Heart left ventricle (tissue), 16 donors: Measurements from ENCODE around the gene RPL7A. TPM values are rescaled to one million over a fixed set of nuclear protein-coding genes. Genes with fewer than 3 reads are reported as not detected.

Experiments
- ATAC-seq, 4 donors: fragments of 200-7000 bp; cut with Tn5 transposase; one replicate each; pipeline ENCODE4 v1.9.1; 2020 to 2022; ENCODE audit warnings: moderate library complexity in 4 of 4, mild to moderate bottlenecking in 3 of 4, moderate number of reproducible peaks in 1 of 4
- DNase-seq, 5 donors: peaks; one replicate each; pipeline ENCODE4 v3.0.0-alpha.2; 2020
- H3K27ac ChIP-seq, 12 donors: fragments of 200-600 bp; sonication (generic) in 4 of 12; one replicate each; pipeline versions ENCODE4 v1.5.0 to v1.8.0; 2016 to 2022; ENCODE audit warnings: mild to moderate bottlenecking in 2 of 12
- H3K27me3 ChIP-seq, 9 donors: fragments of 200-600 bp; sonication (generic) in 2 of 9; one replicate each; pipeline versions ENCODE4 v1.5.1 to v1.8.0; 2016 to 2022; ENCODE audit warnings: mild to moderate bottlenecking in 3 of 9
- H3K36me3 ChIP-seq, 9 donors: fragments of 200-600 bp; sonication (generic) in 2 of 9; one replicate each; pipeline versions ENCODE4 v1.5.0 to v1.8.0; 2018 to 2022; ENCODE audit warnings: mild to moderate bottlenecking in 2 of 9
- H3K4me1 ChIP-seq, 12 donors: fragments of 200-600 bp; sonication (generic) in 4 of 12; one replicate each; pipeline versions ENCODE4 v1.5.0 to v1.8.0; 2016 to 2022; ENCODE audit warnings: mild to moderate bottlenecking in 3 of 12
- H3K4me3 ChIP-seq, 12 donors: fragments of 200-600 bp; sonication (generic) in 4 of 12; one replicate each; pipeline versions ENCODE4 v1.5.0 to v1.8.0; 2017 to 2022; ENCODE audit warnings: mild to moderate bottlenecking in 9 of 12, moderate library complexity in 4 of 12
- H3K9me3 ChIP-seq, 12 donors: fragments of 200-600 bp; sonication (generic) in 4 of 12; one replicate each; pipeline versions ENCODE4 v1.5.0 to v1.8.0; 2016 to 2022; ENCODE audit warnings: mild to moderate bottlenecking in 1 of 12
- POLR2A ChIP-seq, 2 donors: fragments of 450-650 bp; IDR thresholded peaks; one replicate each; pipeline ENCODE4 v1.6.1; 2017; ENCODE audit warnings: antibody characterized with exemption in 2 of 2, mild to moderate bottlenecking in 2 of 2, moderate library complexity in 2 of 2
- WGBS, 4 donors: extraction: QIAGEN DNeasy Blood & Tissue Kit in 2 of 4; methylation state at CpG; one replicate each; pipeline versions ENCODE4 v1.1.5 to v1.1.7; 2013 to 2018; 5-methylcytosine and 5-hydroxymethylcytosine counted together
- intact Hi-C, 10 donors: fragments of 100-400 bp; cut with DNase I; formaldehyde crosslinking; loops; one replicate each; pipeline versions ENCODE4 v1.11.1 to v1.14.2; 2022
- polyA plus RNA-seq, 2 donors: library from polyadenylated mRNA; stranded (reverse); fragments of 200-250 nt; gene quantifications; one replicate each; pipeline ENCODE4 v1.2.3, GENCODE V29; 2013
- total RNA-seq, 9 donors: library from RNA; depleted of rRNA in 2 of 9; stranded (reverse); fragments of >200 nt in 2 of 9; fragmentation: NEBNext Ultra II Directional in 3 of 9; extraction: Animal tissue kit (Norgen Biotek cat#: 25700) in 3 of 9; gene quantifications; one replicate each; pipeline versions ENCODE4 v1.1.0 to v1.2.4, GENCODE V29; 2016 to 2023
- TF ChIP-seq, protein P1 (sequence below), 12 donors: fragments of 200-600 bp; sonication (generic) in 4 of 12; IDR thresholded peaks; one replicate each; pipeline versions ENCODE4 v1.5.0 to v1.8.0; 2018 to 2022; ENCODE audit warnings: antibody characterized with exemption in 12 of 12, mild to moderate bottlenecking in 5 of 12
- donor health status: ischemic (EF 13 %, LVEDD 7.1; RV severe dilation, severe dysfunction).
- donor health status: healthy with polysubstance abuse.
- donor health status: DM: no; HTN: yes; CAD: no.
- donor health status: DM: no; HTN: no; CAD: no.
- donor health status: ischemic (EF 25% LVEDD 6.9; RV normal size, moderate dysfunction).
- donor health status: ischemic (EF 25% LVEDD 5.7; RV mildly dilated, moderate dysfunction).
- donor health status: healthy.
- donor health status: DM: yes; HTN: yes; CAD: no.
- donor health status: ischemic (EF 35%, LVEDD 5.7; RV mildly dilated, moderate dysfunction).
- donor health status: nonischemic (EF 11% LVEDD 7.7; RV severe dilation, severe dysfunction).
- donor health status: DM: yes; HTN: yes; CAD: no.
- donor health status: PGD.
- donor health status: ischemic (EF 29% LVEDD 5.4; RV normal size, mild dysfunction).
- donor health status: nonischemic (EF 23%, LVEDD 6.1; RV moderate dilation, normal function).

Gene RPL7A
- total and polyA plus RNA-seq, 11 donors = 845 to 2,727 (median 1,045) TPM

DNA sequence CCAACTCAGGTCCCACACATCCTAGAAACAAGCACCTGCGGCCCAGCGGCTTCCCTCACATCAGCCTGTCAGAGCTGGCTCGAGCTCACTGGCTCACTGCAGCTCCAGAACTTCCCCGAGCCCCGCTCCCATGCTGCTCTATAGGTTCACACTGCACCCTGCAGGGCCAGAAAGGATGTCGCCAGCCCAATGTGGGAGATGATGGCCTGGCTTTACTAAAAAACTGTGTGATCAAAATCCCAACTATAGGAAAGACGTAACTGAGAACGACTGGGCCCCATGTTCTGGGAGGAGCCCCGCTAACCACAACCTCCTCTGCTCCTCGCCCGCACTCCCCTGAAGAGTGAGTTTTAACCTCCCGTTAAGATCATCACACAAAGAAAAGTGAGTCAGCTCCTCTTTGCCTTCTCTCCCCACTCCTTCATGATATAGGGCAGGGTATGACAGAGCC is 23.3 kb downstream of the RPL7A start:
- H3K27me3 ChIP-seq = no peaks in the 10 kb centered on the region
- peaks cover 0 to 60% (median 27%) of the 10 kb centered on the region in 9 donors for H3K36me3 ChIP-seq
- peak overlapping the region in 3 of 12 donors; percentile 19 to 78 (median 30) for H3K27ac ChIP-seq
- intact Hi-C loops = no loop called here
- DNase-seq = no peak
- WGBS, 4 donors = 66 to 78% (median 69%) methylated on average over 12 of the region's 12 CpGs
- H3K4me1 ChIP-seq = peaks cover 3 to 86% (median 72%) of the 10 kb centered on the region in 12 donors
- peak overlapping the region in 2 of 12 donors; percentile 10 to 23 for H3K4me3 ChIP-seq
- no peaks in the 10 kb centered on the region for H3K9me3 ChIP-seq
- ATAC-seq = no peak
- TF ChIP-seq, protein P1, sequence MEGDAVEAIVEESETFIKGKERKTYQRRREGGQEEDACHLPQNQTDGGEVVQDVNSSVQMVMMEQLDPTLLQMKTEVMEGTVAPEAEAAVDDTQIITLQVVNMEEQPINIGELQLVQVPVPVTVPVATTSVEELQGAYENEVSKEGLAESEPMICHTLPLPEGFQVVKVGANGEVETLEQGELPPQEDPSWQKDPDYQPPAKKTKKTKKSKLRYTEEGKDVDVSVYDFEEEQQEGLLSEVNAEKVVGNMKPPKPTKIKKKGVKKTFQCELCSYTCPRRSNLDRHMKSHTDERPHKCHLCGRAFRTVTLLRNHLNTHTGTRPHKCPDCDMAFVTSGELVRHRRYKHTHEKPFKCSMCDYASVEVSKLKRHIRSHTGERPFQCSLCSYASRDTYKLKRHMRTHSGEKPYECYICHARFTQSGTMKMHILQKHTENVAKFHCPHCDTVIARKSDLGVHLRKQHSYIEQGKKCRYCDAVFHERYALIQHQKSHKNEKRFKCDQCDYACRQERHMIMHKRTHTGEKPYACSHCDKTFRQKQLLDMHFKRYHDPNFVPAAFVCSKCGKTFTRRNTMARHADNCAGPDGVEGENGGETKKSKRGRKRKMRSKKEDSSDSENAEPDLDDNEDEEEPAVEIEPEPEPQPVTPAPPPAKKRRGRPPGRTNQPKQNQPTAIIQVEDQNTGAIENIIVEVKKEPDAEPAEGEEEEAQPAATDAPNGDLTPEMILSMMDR (IDR thresholded peaks at IDR 0.05) = no peak
- no peak for TF ChIP-seq POLR2A (IDR thresholded peaks at IDR 0.05)

DNA sequence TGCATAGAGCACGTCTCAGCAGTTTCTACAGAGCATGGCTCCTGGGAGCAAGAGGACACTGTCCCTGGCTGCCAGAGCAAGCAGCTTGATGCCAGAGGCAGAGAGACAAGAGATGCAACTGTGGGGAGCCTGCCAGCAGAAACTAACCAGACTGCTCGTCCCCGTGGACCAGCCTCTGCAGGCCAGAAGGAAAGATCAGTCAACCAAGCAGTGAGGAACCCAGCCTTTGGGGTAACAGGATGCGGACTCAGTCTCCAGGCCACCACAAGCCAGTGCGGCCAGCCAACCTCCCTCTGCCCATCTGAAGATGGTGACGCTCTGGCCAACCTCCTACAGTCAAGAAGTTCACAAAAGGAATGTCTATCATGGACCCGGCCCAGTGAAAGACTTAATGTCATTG is 24.1 kb downstream of the RPL7A start:
- Histone ChIP-seq H3K27me3 (no peaks in the 10 kb centered on the region), H3K36me3 (peaks cover 0 to 52% (median 18%) of the 10 kb centered on the region in 9 donors), H3K9me3 (peaks cover 0 to under 1% (median 0%) of the 10 kb centered on the region in 12 donors), H3K27ac (peak overlapping the region in 1 of 12 donors; percentile 78), H3K4me3 (peak overlapping the region in 2 of 12 donors; percentile 9 to 23), H3K4me1 (peaks cover 3 to 87% (median 74%) of the 10 kb centered on the region in 12 donors)
- DNase-seq = no peak
- WGBS, 4 donors = 65 to 83% (median 67%) methylated on average over 5 to 7 of the region's 7 CpGs
- TF ChIP-seq, protein P1 (IDR thresholded peaks at IDR 0.05) = no peak
- no peak for TF ChIP-seq POLR2A (IDR thresholded peaks at IDR 0.05)
- intact Hi-C loops = no loop called here
- no peak for ATAC-seq

DNA sequence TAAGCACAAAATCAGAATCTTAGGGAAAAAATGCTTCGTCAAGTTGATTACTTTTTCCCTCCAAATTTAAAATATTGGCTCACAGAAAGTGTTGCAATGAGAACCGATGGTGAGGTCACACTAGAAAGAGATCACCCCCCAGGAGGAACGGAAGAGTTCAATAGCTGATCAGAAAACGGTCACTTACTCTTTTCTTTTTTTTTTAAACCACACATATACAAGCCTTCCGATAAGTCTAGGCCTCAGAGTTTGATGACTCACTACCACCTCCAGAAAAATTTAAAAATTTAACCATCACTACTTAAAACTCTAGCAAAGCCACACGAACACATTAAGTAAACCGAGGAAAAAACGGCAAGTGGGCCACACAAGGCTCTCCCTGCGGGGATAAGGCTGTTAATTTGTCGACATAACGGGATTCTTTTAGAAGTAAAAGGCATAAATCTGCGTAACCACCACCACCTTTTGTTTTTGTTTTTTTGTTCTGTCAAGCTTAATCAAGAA is 26.6 kb downstream of the RPL7A start:
- Histone ChIP-seq H3K36me3 (peaks cover 0 to 27% (median 15%) of the 10 kb centered on the region in 9 donors), H3K4me1 (peaks cover 3 to 62% (median 50%) of the 10 kb centered on the region in 12 donors), H3K9me3 (peaks cover 0 to 10% (median 0%) of the 10 kb centered on the region in 12 donors), H3K27me3 (no peaks in the 10 kb centered on the region), H3K4me3 (peak overlapping the region; percentile 75 to 100 (median 94)), H3K27ac (peak overlapping the region in 10 of 12 donors; percentile 83 to 98 (median 94))
- DNase-seq (no peak), ATAC-seq (no peak)
- 23 to 36% (median 29%) methylated on average over 12 of the region's 12 CpGs for WGBS, 4 donors
- TF ChIP-seq, protein P1 (IDR thresholded peaks at IDR 0.05) = no peak
- no peak for TF ChIP-seq POLR2A (IDR thresholded peaks at IDR 0.05)
- intact Hi-C loops = loop anchor here in 3 of 10 donors (2.0 to 5.0 kb wide), 3 partner anchors 37 to 43 kb away; partner anchors contain the start of genes SURF6 (in 3 of the 3) and REXO4 (in 1 of the 3)

DNA sequence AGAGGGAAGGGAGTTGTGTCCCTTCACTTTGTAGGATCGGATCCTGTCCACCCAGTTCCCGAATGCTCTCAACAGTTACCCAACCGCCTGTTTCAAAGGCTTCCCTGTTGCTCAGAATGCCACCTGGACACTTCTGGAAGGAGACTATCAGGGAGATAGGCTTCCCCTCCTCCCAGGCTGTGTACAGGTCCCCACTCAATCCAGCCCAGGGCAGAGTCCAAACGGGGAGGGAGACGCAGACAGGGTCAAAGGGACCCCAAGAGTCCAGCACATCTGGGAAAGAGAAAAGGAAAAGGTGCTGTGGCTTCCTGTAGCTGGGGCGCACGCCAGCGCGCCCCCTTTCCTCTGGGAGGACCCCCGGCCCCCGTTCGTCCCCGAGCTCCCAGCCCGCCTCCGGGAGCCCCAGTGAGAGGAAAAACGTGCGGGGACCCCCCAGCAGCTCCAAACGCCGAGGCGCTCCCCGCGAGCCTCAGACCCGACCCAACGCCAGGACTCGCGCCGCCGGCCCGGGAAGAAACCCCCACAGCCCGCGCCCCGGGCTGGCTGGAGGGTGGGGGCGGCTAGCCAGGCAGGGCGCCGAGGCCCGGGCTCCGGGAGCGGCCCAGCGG is 27.2 kb downstream of the RPL7A start:
- Histone ChIP-seq H3K36me3 (peaks cover 0 to 22% (median 10%) of the 10 kb centered on the region in 9 donors), H3K9me3 (peaks cover 0 to 10% (median 0%) of the 10 kb centered on the region in 12 donors), H3K4me3 (peak overlapping the region; percentile 75 to 100 (median 94)), H3K27ac (peak overlapping the region; percentile 83 to 98 (median 94)), H3K4me1 (peaks cover 3 to 58% (median 46%) of the 10 kb centered on the region in 12 donors), H3K27me3 (no peaks in the 10 kb centered on the region)
- DNase-seq = no peak
- intact Hi-C loops = loop anchor here in 3 of 10 donors (2.0 to 5.0 kb wide), 3 partner anchors 38 to 42 kb away; partner anchors contain the start of genes SURF6 (in 3 of the 3) and REXO4 (in 1 of the 3)
- TF ChIP-seq POLR2A (IDR thresholded peaks at IDR 0.05) = no peak
- TF ChIP-seq, protein P1 (IDR thresholded peaks at IDR 0.05) = no peak
- 0 to 1% (median 0%) methylated on average over 5 to 39 of the region's 39 CpGs for WGBS, 4 donors
- peak in 1 of 4 donors; percentile 7 for ATAC-seq
